Spleen (tissue), 11 donors: ENCODE measurements around the gene ROM1. TPM values are rescaled to one million over a fixed set of nuclear protein-coding genes. Genes with fewer than 3 reads are reported as not detected.
A peak's percentile ranks its signal among the peaks of the same experiment; 100 is the strongest.

ENCODE experiments used
- DNase-seq: peaks from one replicate; pipeline ENCODE4 v3.0.0-alpha.2; 2020
- H3K27ac ChIP-seq, 8 donors: fragments of 200-600 bp; sonication (generic) in 7 of 8; 1 replicate in 4 of 8; 2 replicates in 4 of 8; pipeline versions ENCODE4 v1.5.0 to v1.8.0; 2016 to 2021; ENCODE audit warnings: inconsistent platforms in 4 of 8, mild to moderate bottlenecking in 4 of 8, moderate library complexity in 1 of 8
- H3K27me3 ChIP-seq, 7 donors: fragments of 200-600 bp; sonication (generic) in 6 of 7; replicated peaks in 1 of 7; 1 replicate in 4 of 7; 2 replicates in 3 of 7; pipeline versions ENCODE4 v1.5.0 to v1.8.0; 2016 to 2021; ENCODE audit warnings: inconsistent platforms in 3 of 7, mild to moderate bottlenecking in 1 of 7
- H3K36me3 ChIP-seq, 6 donors: fragments of 200-600 bp; sonication (generic) in 5 of 6; 1 replicate in 4 of 6; 2 replicates in 2 of 6; pipeline versions ENCODE4 v1.5.0 to v1.8.0; 2016 to 2021; ENCODE audit warnings: inconsistent platforms in 2 of 6
- H3K4me1 ChIP-seq, 6 donors: fragments of 200-600 bp; sonication (generic) in 5 of 6; 1 replicate in 3 of 6; 2 replicates in 3 of 6; pipeline versions ENCODE4 v1.5.0 to v1.8.0; 2016 to 2021; ENCODE audit warnings: inconsistent platforms in 3 of 6
- H3K4me3 ChIP-seq, 8 donors: fragments of 200-600 bp; sonication (generic) in 7 of 8; 1 replicate in 4 of 8; 2 replicates in 4 of 8; pipeline versions ENCODE4 v1.5.0 to v1.8.0; 2016 to 2021; ENCODE audit warnings: inconsistent platforms in 4 of 8, mild to moderate bottlenecking in 4 of 8, moderate library complexity in 2 of 8
- H3K9me3 ChIP-seq, 8 donors: fragments of 200-600 bp; sonication (generic) in 7 of 8; 1 replicate in 4 of 8; 2 replicates in 4 of 8; pipeline versions ENCODE4 v1.5.0 to v1.8.0; 2016 to 2021; ENCODE audit warnings: inconsistent platforms in 4 of 8
- CTCF ChIP-seq, 11 experiments: fragments of 200-600 bp in 7 of 11; fragments of 450-650 bp in 4 of 11; sonication (generic) in 4 of 11; IDR thresholded peaks in 8 of 11; conservative IDR thresholded peaks in 3 of 11; 1 replicate in 7 of 11; 2 replicates in 4 of 11; pipeline versions ENCODE4 v1.4.0 to v1.8.0; 2016 to 2021; ENCODE audit warnings: antibody characterized with exemption in 11 of 11, inconsistent platforms in 4 of 11, mild to moderate bottlenecking in 1 of 11
- POLR2A ChIP-seq, 3 donors: fragments of 450-650 bp; IDR thresholded peaks; one replicate each; pipeline ENCODE4 v1.5.1; 2017; ENCODE audit warnings: antibody characterized with exemption in 3 of 3, mild to moderate bottlenecking in 1 of 3
- POLR2AphosphoS5 ChIP-seq, 3 donors: sonication (generic); formaldehyde crosslinking; IDR thresholded peaks; one replicate each; pipeline ENCODE4 v1.5.1; 2017; ENCODE audit warnings: antibody characterized with exemption in 3 of 3
- WGBS, 5 donors: extraction: QIAGEN DNeasy Blood & Tissue Kit in 3 of 5; methylation state at CpG; one replicate each; pipeline versions ENCODE4 v1.1.5 to v1.1.7; 2013 to 2018; 5-methylcytosine and 5-hydroxymethylcytosine counted together
- intact Hi-C: fragments of 100-400 bp; cut with DNase I; formaldehyde crosslinking; loops from one replicate; pipeline ENCODE4 v1.15.0; 2023; ENCODE audit warnings: low total_unique reads
- polyA plus RNA-seq, 3 donors: library from polyadenylated mRNA; stranded (reverse); fragments of 200-250 nt; gene quantifications; one replicate each; pipeline ENCODE4 v1.2.1, GENCODE V29; 2013
- total RNA-seq, 7 donors: library from RNA; depleted of rRNA in 3 of 7; stranded (reverse); fragments of >200 nt in 3 of 7; fragmentation: NEBNext Ultra II Directional in 4 of 7; extraction: Animal tissue kit (Norgen Biotek cat#: 25700) in 4 of 7; gene quantifications; one replicate each; pipeline versions ENCODE4 v1.1.0 to v1.2.1, GENCODE V29; 2016 to 2021
- donor health status: healthy with polysubstance abuse.
- donor health status: DM: no; HTN: no; CAD: no; lungs with moderate emphysema.
- donor health status: DM: no; HTN: no; CAD: no.
- donor health status: Bipolar disorder and iron deficiency.
- donor health status: healthy.
- donor health status: DM: no; HTN: no; CAD: no.
- donor health status: DM: yes; HTN: yes; CAD: no.

ROM1 gene
- total and polyA plus RNA-seq, 10 donors, result 4.2 to 15.0 (median 5.9) TPM

- H3K4me3 ChIP-seq, result peak within 1 kb of the TSS; percentile 43 to 84 (median 56)
- intact Hi-C loops, result loop anchor here (10.0 kb wide), 1 partner anchor 83 kb away; the partner anchor contains the start of genes LBHD1, UBXN1 and UQCC3
- H3K27me3 ChIP-seq, result no peaks in the 10 kb centered on the region
- H3K9me3 ChIP-seq, result no peaks in the 10 kb centered on the region
- peak; percentile 97 for DNase-seq
- TF ChIP-seq CTCF (IDR thresholded peaks at IDR 0.05 in 8 of 11, conservative IDR thresholded peaks at IDR 0.05 in 3 of 11) (peak in 5 of 11 experiments; percentile 19 to 48 (median 30)), POLR2A (IDR thresholded peaks at IDR 0.05) (peak; percentile 62 to 87 (median 62)), POLR2AphosphoS5 (IDR thresholded peaks at IDR 0.05) (peak; percentile 90 to 98 (median 98))
- peak within 1 kb of the TSS; percentile 87 to 99 (median 98) for H3K27ac ChIP-seq
- H3K36me3 ChIP-seq, result peaks cover 0 to 62% (median 55%) of the 10 kb centered on the region in 6 donors
- H3K4me1 ChIP-seq, result peaks cover 19 to 69% (median 46%) of the 10 kb centered on the region in 6 donors
- 0% methylated on average over 33 to 58 of the region's 58 CpGs for WGBS, 5 donors
These were observed 21.5 kb upstream of the ROM1 start, which contains the start of gene TUT1 for GRCh38 chr11:62591448-62592145. Gene TUT1 (minus strand): TSS chr11:62591523. CDS start chr11:62591485, 38 bp downstream.

GRCh38 chr11:62592146-62592815 lies 20.8 kb upstream of the ROM1 start:
- intact Hi-C loops, result loop anchor here (10.0 kb wide), 1 partner anchor 83 kb away; the partner anchor contains the start of genes LBHD1, UBXN1 and UQCC3
- Histone ChIP-seq H3K9me3 (no peaks in the 10 kb centered on the region), H3K4me1 (peaks cover 19 to 76% (median 47%) of the 10 kb centered on the region in 6 donors), H3K27me3 (no peaks in the 10 kb centered on the region), H3K36me3 (peaks cover 0 to 62% (median 55%) of the 10 kb centered on the region in 6 donors), H3K4me3 (peak overlapping the region; percentile 34 to 84 (median 56)), H3K27ac (peak overlapping the region; percentile 87 to 99 (median 98))
- TF ChIP-seq POLR2A (IDR thresholded peaks at IDR 0.05) (no peak), CTCF (IDR thresholded peaks at IDR 0.05 in 8 of 11, conservative IDR thresholded peaks at IDR 0.05 in 3 of 11) (peak in 2 of 11 experiments; percentile 0 to 9)
- WGBS, 5 donors, result 9 to 14% (median 13%) methylated on average over 11 to 17 of the region's 17 CpGs
- DNase-seq, result no peak

GRCh38 chr11:62592989-62593421 lies 20.1 kb upstream of the ROM1 start:
- 70 to 82% (median 76%) methylated on average over 8 of the region's 8 CpGs for WGBS, 5 donors
- intact Hi-C loops, result loop anchor here (10.0 kb wide), 1 partner anchor 82 kb away; the partner anchor contains the start of genes LBHD1, UBXN1 and UQCC3
- H3K27ac ChIP-seq, result peak overlapping the region; percentile 87 to 99 (median 98)

More at GRCh38 chr11:62592989-62593421, 20.1 kb upstream of the ROM1 start:
- H3K9me3 ChIP-seq, result no peaks in the 10 kb centered on the region
- TF ChIP-seq POLR2AphosphoS5 (IDR thresholded peaks at IDR 0.05), result no peak
- TF ChIP-seq POLR2A (IDR thresholded peaks at IDR 0.05), result no peak
- TF ChIP-seq CTCF (IDR thresholded peaks at IDR 0.05 in 8 of 11, conservative IDR thresholded peaks at IDR 0.05 in 3 of 11), result no peak
- no peak for DNase-seq
- peaks cover 0 to 62% (median 56%) of the 10 kb centered on the region in 6 donors for H3K36me3 ChIP-seq
- H3K4me1 ChIP-seq, result peaks cover 19 to 76% (median 51%) of the 10 kb centered on the region in 6 donors
- no peaks in the 10 kb centered on the region for H3K27me3 ChIP-seq
- H3K4me3 ChIP-seq, result peak overlapping the region in 1 of 8 donors; percentile 84
